Mesenchymal stem cell (in vitro differentiated cells and primary cell): ENCODE measurements around the gene PSMA7.

Source experiments
- DNase-seq: peaks from one replicate; pipeline ENCODE4 v3.0.0-alpha.2; 2013
- H2AFZ ChIP-seq: one replicate; pipeline ENCODE4 v1.6.1; 2013; ENCODE audit warnings: low read depth, mild to moderate bottlenecking, control low read depth, inconsistent platforms, low read length, moderate library complexity
- H2AK5ac ChIP-seq: 2 replicates; pipeline ENCODE4 v1.6.1; 2013; ENCODE audit warnings: low read length, moderate library complexity, mild to moderate bottlenecking, inconsistent platforms; ENCODE audit not compliant: severe bottlenecking
- H2BK120ac ChIP-seq: one replicate; pipeline ENCODE4 v1.6.1; 2013; ENCODE audit warnings: low read depth, mild to moderate bottlenecking, inconsistent platforms, low read length, moderate library complexity
- H2BK12ac ChIP-seq, 2 experiments: one replicate each; pipeline ENCODE4 v1.6.1; 2013; ENCODE audit warnings: inconsistent platforms in 2 of 2, low read length in 2 of 2, mild to moderate bottlenecking in 2 of 2, moderate library complexity in 2 of 2, control low read depth in 1 of 2
- H2BK15ac ChIP-seq: one replicate; pipeline ENCODE4 v1.6.1; 2013; ENCODE audit warnings: mild to moderate bottlenecking, low read depth, inconsistent platforms; ENCODE audit not compliant: poor library complexity, severe bottlenecking
- H2BK5ac ChIP-seq: 2 replicates; pipeline ENCODE4 v1.6.1; 2013; ENCODE audit warnings: low read depth, mild to moderate bottlenecking, low read length, control low read depth, inconsistent platforms; ENCODE audit not compliant: poor library complexity, severe bottlenecking
- H3K14ac ChIP-seq, 2 experiments: one replicate each; pipeline ENCODE4 v1.6.1; 2013; ENCODE audit warnings: inconsistent platforms in 2 of 2, low read length in 2 of 2, control low read depth in 1 of 2, mild to moderate bottlenecking in 1 of 2, moderate library complexity in 1 of 2
- H3K18ac ChIP-seq, 2 experiments: one replicate each; pipeline ENCODE4 v1.6.1; 2013; ENCODE audit warnings: inconsistent platforms in 2 of 2, low read length in 2 of 2, control low read depth in 1 of 2, low read depth in 1 of 2, mild to moderate bottlenecking in 1 of 2
- H3K23ac ChIP-seq, 2 experiments: one replicate each; pipeline ENCODE4 v1.6.1; 2013; ENCODE audit warnings: inconsistent platforms in 2 of 2, low read length in 2 of 2, mild to moderate bottlenecking in 2 of 2, moderate library complexity in 2 of 2, control low read depth in 1 of 2
- H3K27ac ChIP-seq: 2 replicates; pipeline ENCODE4 v1.5.1; 2013; ENCODE audit warnings: mild to moderate bottlenecking, moderate library complexity, low read length, control low read depth, inconsistent platforms; ENCODE audit not compliant: poor library complexity, severe bottlenecking
- H3K27me3 ChIP-seq, 2 experiments: 2 replicates each; pipeline versions ENCODE4 v1.6.1 to v1.7.0; 2013; ENCODE audit warnings: low read length in 2 of 2, mild to moderate bottlenecking in 2 of 2, moderate library complexity in 2 of 2, control low read depth in 1 of 2, inconsistent platforms in 1 of 2; ENCODE audit not compliant: control insufficient read depth in 1 of 2, insufficient read depth in 1 of 2
- H3K36me3 ChIP-seq, 2 experiments: 2 replicates each; pipeline versions ENCODE4 v1.6.1 to v1.7.0; 2013; ENCODE audit warnings: low read length in 2 of 2, control low read depth in 1 of 2, inconsistent platforms in 1 of 2, low read depth in 1 of 2, mild to moderate bottlenecking in 1 of 2; ENCODE audit not compliant: insufficient read depth in 2 of 2, control insufficient read depth in 1 of 2
- H3K4ac ChIP-seq, 2 experiments: one replicate each; pipeline ENCODE4 v1.6.1; 2013; ENCODE audit warnings: inconsistent platforms in 2 of 2, low read length in 2 of 2, mild to moderate bottlenecking in 2 of 2, moderate library complexity in 2 of 2, control low read depth in 1 of 2, low read depth in 1 of 2
- H3K4me1 ChIP-seq: 2 replicates; pipeline ENCODE4 v1.6.1; 2013; ENCODE audit warnings: low read depth, low read length, control low read depth; ENCODE audit not compliant: control insufficient read depth, insufficient read depth
- H3K4me2 ChIP-seq: 2 replicates; pipeline ENCODE4 v1.6.1; 2013; ENCODE audit warnings: low read length, mild to moderate bottlenecking, inconsistent platforms; ENCODE audit not compliant: poor library complexity, severe bottlenecking
- H3K4me3 ChIP-seq, 2 experiments: 2 replicates each; pipeline versions ENCODE4 v1.5.1 to v1.7.0; 2013; ENCODE audit warnings: low read length in 2 of 2, mild to moderate bottlenecking in 2 of 2, control low read depth in 1 of 2, low read depth in 1 of 2; ENCODE audit not compliant: insufficient read depth in 1 of 2
- H3K79me1 ChIP-seq: replicated peaks from 2 replicates; pipeline ENCODE4 v1.6.1; 2013; ENCODE audit warnings: mild to moderate bottlenecking, control low read depth, low read length, inconsistent platforms; ENCODE audit not compliant: poor library complexity, severe bottlenecking
- H3K9ac ChIP-seq: 2 replicates; pipeline ENCODE4 v1.7.0; 2013; ENCODE audit warnings: mild to moderate bottlenecking, low read length, moderate library complexity
- H3K9me3 ChIP-seq: 2 replicates; pipeline ENCODE4 v1.7.0; 2013; ENCODE audit warnings: mild to moderate bottlenecking, low read length; ENCODE audit not compliant: control insufficient read depth
- H4K8ac ChIP-seq: one replicate; pipeline ENCODE4 v1.6.1; 2013; ENCODE audit warnings: inconsistent platforms, mild to moderate bottlenecking, low read length, moderate library complexity
- H4K91ac ChIP-seq: one replicate; pipeline ENCODE4 v1.6.1; 2013; ENCODE audit warnings: mild to moderate bottlenecking, low read length, inconsistent platforms
- WGBS: methylation state at CpG from one replicate; pipeline ENCODE4 v1.1.7; 2013; ENCODE audit warnings: mixed read lengths; 5-methylcytosine and 5-hydroxymethylcytosine counted together

The PSMA7 gene

GRCh38 chr20:62104791-62105345, 38.3 kb downstream of the PSMA7 start:
- Histone ChIP-seq H2BK15ac (no peak overlapping the region), H3K9ac (no peak overlapping the region), H3K14ac (no peak overlapping the region), H3K4me1 (no peaks in the 10 kb centered on the region), H2BK12ac (no peak overlapping the region), H2AFZ (no peak overlapping the region), H3K23ac (no peak overlapping the region), H4K91ac (no peak overlapping the region), H3K36me3 (no peaks in the 10 kb centered on the region), H3K4ac (no peak overlapping the region), H3K27ac (no peak overlapping the region), H2BK5ac (no peak overlapping the region), H4K8ac (no peak overlapping the region), H2AK5ac (no peak overlapping the region), H3K27me3 (no peaks in the 10 kb centered on the region), H3K4me3 (no peak overlapping the region), H3K9me3 (peaks cover 46% of the 10 kb centered on the region), H3K18ac (no peak overlapping the region), H3K79me1 (no peaks in the 10 kb centered on the region), H3K4me2 (no peak overlapping the region), H2BK120ac (no peak overlapping the region)
- no peak for DNase-seq
- WGBS = 71% methylated on average over 5 of the region's 7 CpGs

DNA sequence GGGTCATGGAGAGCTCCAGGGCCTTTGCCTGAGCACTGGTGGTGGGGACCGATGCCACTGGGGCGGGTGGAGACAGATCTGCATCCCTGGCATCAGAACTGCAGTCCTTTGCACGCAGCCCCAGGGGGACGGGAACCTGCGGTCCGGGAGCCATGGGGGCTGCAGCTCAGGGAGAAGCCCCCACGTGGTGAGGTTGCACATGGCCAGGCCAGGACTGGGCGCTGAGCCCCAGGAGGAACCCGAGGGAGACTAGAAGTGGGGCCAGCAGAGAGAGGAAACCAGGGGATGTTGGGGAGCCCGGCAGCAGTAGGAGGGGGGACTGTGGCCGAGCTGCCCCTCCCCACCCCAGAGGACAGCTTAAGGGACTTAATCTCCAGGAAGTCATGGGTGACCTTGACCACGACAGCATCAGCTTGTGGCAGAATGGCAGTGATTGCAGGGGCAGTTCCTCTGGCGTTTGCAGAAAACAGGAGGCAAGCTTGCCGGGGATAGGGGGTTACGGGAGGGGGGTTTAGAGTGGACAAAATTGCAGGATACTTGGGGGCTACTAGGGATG, 38.9 kb downstream of the PSMA7 start:
- H3K36me3 ChIP-seq = no peaks in the 10 kb centered on the region
- no peak overlapping the region for H2BK12ac ChIP-seq
- H3K23ac ChIP-seq = no peak overlapping the region
- no peak overlapping the region for H3K4me2 ChIP-seq
- no peak overlapping the region for H3K27ac ChIP-seq
- peaks cover 46% of the 10 kb centered on the region for H3K9me3 ChIP-seq
- H2BK15ac ChIP-seq = no peak overlapping the region
- no peak for DNase-seq
- no peak overlapping the region for H3K4ac ChIP-seq
- H2AK5ac ChIP-seq = no peak overlapping the region
- H3K4me1 ChIP-seq = no peaks in the 10 kb centered on the region
- 68% methylated on average over 15 of the region's 15 CpGs for WGBS
- no peaks in the 10 kb centered on the region for H3K79me1 ChIP-seq
- no peak overlapping the region for H4K91ac ChIP-seq
- no peak overlapping the region for H4K8ac ChIP-seq
- no peak overlapping the region for H3K14ac ChIP-seq
- H2BK120ac ChIP-seq = no peak overlapping the region
- no peaks in the 10 kb centered on the region for H3K27me3 ChIP-seq
- H3K4me3 ChIP-seq = no peak overlapping the region
- no peak overlapping the region for H2BK5ac ChIP-seq
- H3K9ac ChIP-seq = no peak overlapping the region
- H2AFZ ChIP-seq = no peak overlapping the region
- H3K18ac ChIP-seq = no peak overlapping the region

- H3K79me1 ChIP-seq = no peaks in the 10 kb centered on the region
- no peak overlapping the region for H3K18ac ChIP-seq
- no peak overlapping the region for H4K8ac ChIP-seq
- H3K9me3 ChIP-seq = peaks cover 42% of the 10 kb centered on the region
- no peak overlapping the region for H3K14ac ChIP-seq
- no peak overlapping the region for H2BK15ac ChIP-seq
- no peaks in the 10 kb centered on the region for H3K27me3 ChIP-seq
- H3K9ac ChIP-seq = no peak overlapping the region
- H3K36me3 ChIP-seq = no peaks in the 10 kb centered on the region
- H3K27ac ChIP-seq = no peak overlapping the region
- H3K23ac ChIP-seq = no peak overlapping the region
- no peak overlapping the region for H2AK5ac ChIP-seq
- H3K4ac ChIP-seq = no peak overlapping the region
- H2BK12ac ChIP-seq = no peak overlapping the region
- H4K91ac ChIP-seq = no peak overlapping the region
- no peak overlapping the region for H3K4me3 ChIP-seq
- no peak for DNase-seq
- WGBS = 84% methylated on average over 21 of the region's 21 CpGs
- H2BK5ac ChIP-seq = no peak overlapping the region
- H2AFZ ChIP-seq = no peak overlapping the region
- H2BK120ac ChIP-seq = no peak overlapping the region
- no peaks in the 10 kb centered on the region for H3K4me1 ChIP-seq
- H3K4me2 ChIP-seq = no peak overlapping the region
Observed at GRCh38 chr20:62103508-62104233, 39.5 kb downstream of the PSMA7 start.

- H3K79me1 ChIP-seq = no peaks in the 10 kb centered on the region
- H2BK12ac ChIP-seq = no peak overlapping the region
- H3K18ac ChIP-seq = no peak overlapping the region
- H2BK120ac ChIP-seq = no peak overlapping the region
- H3K27me3 ChIP-seq = no peaks in the 10 kb centered on the region
- no peak overlapping the region for H3K4me2 ChIP-seq
- no peak overlapping the region for H3K9ac ChIP-seq
- no peak overlapping the region for H2AK5ac ChIP-seq
- H3K9me3 ChIP-seq = peaks cover 31% of the 10 kb centered on the region
- no peak for DNase-seq
- WGBS = 63% methylated on average over 2 of the region's 4 CpGs
- no peak overlapping the region for H4K91ac ChIP-seq
- no peaks in the 10 kb centered on the region for H3K36me3 ChIP-seq
- no peak overlapping the region for H2BK5ac ChIP-seq
- H3K14ac ChIP-seq = no peak overlapping the region
- no peak overlapping the region for H3K4me3 ChIP-seq
- no peak overlapping the region for H3K23ac ChIP-seq
- H3K4ac ChIP-seq = no peak overlapping the region
- no peak overlapping the region for H2BK15ac ChIP-seq
- H4K8ac ChIP-seq = no peak overlapping the region
- no peak overlapping the region for H2AFZ ChIP-seq
- no peak overlapping the region for H3K27ac ChIP-seq
- no peaks in the 10 kb centered on the region for H3K4me1 ChIP-seq
Observed at GRCh38 chr20:62101078-62101477, 42.1 kb downstream of the PSMA7 start.
